Measurements from ENCODE around the gene ORC4. TPM values are rescaled to one million over a fixed set of nuclear protein-coding genes. Genes with fewer than 3 reads are reported as not detected.
A peak's percentile ranks its signal among the peaks of the same experiment; 100 is the strongest.
"Not testable (repeated sequence)": the region's sequence is repeated elsewhere in the genome, so short reads cannot be mapped to it uniquely, and the experiment has no call there.

Gene ORC4
- polyA plus RNA-seq, 1 donor from 2014 or later, result 261 TPM

DNA sequence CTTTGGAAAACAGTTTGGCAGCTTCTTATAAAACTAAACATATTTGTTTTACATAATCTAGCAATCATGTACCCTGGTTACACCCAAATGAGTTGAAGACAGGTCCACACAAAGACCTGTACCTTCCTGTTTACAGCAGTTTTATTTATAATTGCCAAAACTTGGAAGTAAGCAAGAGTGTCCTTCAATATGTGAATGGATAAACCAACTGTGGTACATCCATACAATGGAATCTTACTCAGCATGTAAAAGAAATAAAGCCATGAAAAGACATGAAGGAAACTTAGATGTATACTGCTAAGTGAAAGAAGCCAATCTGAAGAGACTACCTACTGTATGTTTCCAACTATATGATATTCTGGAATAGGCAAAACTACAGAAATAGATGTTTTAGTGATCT, 23.7 kb downstream of the ORC4 start:
- TF ChIP-seq RAD21 (conservative IDR thresholded peaks at IDR 0.05) (no peak), EZH2 (IDR thresholded peaks at IDR 0.05; ENCODE audit: borderline replicate concordance, insufficient read depth, low read length, poor library complexity, severe bottlenecking) (no peak), MXI1 (conservative IDR thresholded peaks at IDR 0.05; ENCODE audit: poor library complexity, severe bottlenecking) (no peak), POLR2AphosphoS5 (IDR thresholded peaks at IDR 0.05) (no peak), EP300 (conservative IDR thresholded peaks at IDR 0.05; ENCODE audit: poor library complexity, severe bottlenecking) (no peak)
- TF ChIP-seq, protein P1, sequence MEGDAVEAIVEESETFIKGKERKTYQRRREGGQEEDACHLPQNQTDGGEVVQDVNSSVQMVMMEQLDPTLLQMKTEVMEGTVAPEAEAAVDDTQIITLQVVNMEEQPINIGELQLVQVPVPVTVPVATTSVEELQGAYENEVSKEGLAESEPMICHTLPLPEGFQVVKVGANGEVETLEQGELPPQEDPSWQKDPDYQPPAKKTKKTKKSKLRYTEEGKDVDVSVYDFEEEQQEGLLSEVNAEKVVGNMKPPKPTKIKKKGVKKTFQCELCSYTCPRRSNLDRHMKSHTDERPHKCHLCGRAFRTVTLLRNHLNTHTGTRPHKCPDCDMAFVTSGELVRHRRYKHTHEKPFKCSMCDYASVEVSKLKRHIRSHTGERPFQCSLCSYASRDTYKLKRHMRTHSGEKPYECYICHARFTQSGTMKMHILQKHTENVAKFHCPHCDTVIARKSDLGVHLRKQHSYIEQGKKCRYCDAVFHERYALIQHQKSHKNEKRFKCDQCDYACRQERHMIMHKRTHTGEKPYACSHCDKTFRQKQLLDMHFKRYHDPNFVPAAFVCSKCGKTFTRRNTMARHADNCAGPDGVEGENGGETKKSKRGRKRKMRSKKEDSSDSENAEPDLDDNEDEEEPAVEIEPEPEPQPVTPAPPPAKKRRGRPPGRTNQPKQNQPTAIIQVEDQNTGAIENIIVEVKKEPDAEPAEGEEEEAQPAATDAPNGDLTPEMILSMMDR (IDR thresholded peaks at IDR 0.05; ENCODE audit: poor library complexity, severe bottlenecking), result no peak
- no peak overlapping the region for H3K27ac ChIP-seq (ENCODE audit: low read length)
- H3K9me3 ChIP-seq (ENCODE audit: low read length), result no peaks in the 10 kb centered on the region
- H3F3A ChIP-seq (ENCODE audit: insufficient read depth, low read length, poor library complexity, severe bottlenecking), result no peaks in the 10 kb centered on the region
- H4K20me1 ChIP-seq (ENCODE audit: insufficient read depth), result no peaks in the 10 kb centered on the region
- H3K79me2 ChIP-seq (replicated peaks; ENCODE audit: insufficient read depth, low read length), result peaks cover 74% of the 10 kb centered on the region
- H3K36me3 ChIP-seq (ENCODE audit: insufficient read depth, low read length), result no peaks in the 10 kb centered on the region
- no peak overlapping the region for H2AFZ ChIP-seq (ENCODE audit: low read depth, low read length)
- no peak overlapping the region for H3K9ac ChIP-seq (ENCODE audit: low read length)
- H3K4me2 ChIP-seq (ENCODE audit: low read length), result no peak overlapping the region
- H3K4me3 ChIP-seq (ENCODE audit: low read length), result no peak overlapping the region
- H3K9me2 ChIP-seq (ENCODE audit: insufficient read depth, low read length), result no peaks in the 10 kb centered on the region
- H3K27me3 ChIP-seq (ENCODE audit: insufficient read depth, low read depth, low read length), result no peaks in the 10 kb centered on the region

- not testable (repeated sequence) for H3K9me2 ChIP-seq (ENCODE audit: insufficient read depth, low read length); H3F3A ChIP-seq (ENCODE audit: insufficient read depth, low read length, poor library complexity, severe bottlenecking); H3K9ac ChIP-seq (ENCODE audit: low read length); H3K36me3 ChIP-seq (ENCODE audit: insufficient read depth, low read length); H3K27me3 ChIP-seq (ENCODE audit: insufficient read depth, low read depth, low read length); H3K4me2 ChIP-seq (ENCODE audit: low read length); H3K27ac ChIP-seq (ENCODE audit: low read length); H4K20me1 ChIP-seq (ENCODE audit: insufficient read depth); H2AFZ ChIP-seq (ENCODE audit: low read depth, low read length); H3K4me3 ChIP-seq (ENCODE audit: low read length); H3K9me3 ChIP-seq (ENCODE audit: low read length)
- peaks cover 68% of the 10 kb centered on the region for H3K79me2 ChIP-seq (replicated peaks; ENCODE audit: insufficient read depth, low read length)
These were observed 25.6 kb downstream of the ORC4 start for GRCh38 chr2:147994965-147995364.

DNA sequence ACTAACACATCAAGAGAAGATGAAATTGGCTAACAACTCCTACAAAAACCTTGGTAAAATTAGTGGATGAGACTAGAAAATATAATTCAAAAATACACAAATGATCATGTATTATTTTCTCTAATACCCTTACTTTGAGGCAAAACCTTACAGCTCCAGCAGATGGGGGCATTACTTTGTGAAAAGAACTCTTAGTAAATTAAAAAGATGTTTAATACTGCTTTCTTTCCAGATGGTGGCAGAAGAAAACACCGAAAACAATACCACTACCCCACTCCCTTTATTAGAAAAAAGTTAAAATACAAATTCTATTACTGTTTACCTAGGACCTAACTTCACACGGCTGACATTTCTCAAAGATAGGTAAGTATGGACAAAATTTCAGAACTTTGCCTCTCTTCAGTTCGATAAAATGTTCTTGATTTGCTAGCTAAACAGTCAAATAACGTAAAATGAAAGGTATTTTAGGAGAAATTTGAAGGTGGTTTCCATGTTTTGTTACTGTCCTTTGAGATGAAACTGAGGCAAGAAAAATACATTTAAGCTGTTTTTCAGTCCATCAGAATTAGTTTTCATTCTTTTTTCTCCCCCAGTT, 30.6 kb downstream of the ORC4 start:
- Histone ChIP-seq H3K27ac (ENCODE audit: low read length) (no peak overlapping the region), H3K9me3 (ENCODE audit: low read length) (no peaks in the 10 kb centered on the region), H4K20me1 (ENCODE audit: insufficient read depth) (no peaks in the 10 kb centered on the region), H3K9ac (ENCODE audit: low read length) (no peak overlapping the region), H3F3A (ENCODE audit: insufficient read depth, low read length, poor library complexity, severe bottlenecking) (no peaks in the 10 kb centered on the region), H3K27me3 (ENCODE audit: insufficient read depth, low read depth, low read length) (no peaks in the 10 kb centered on the region), H3K36me3 (ENCODE audit: insufficient read depth, low read length) (no peaks in the 10 kb centered on the region), H2AFZ (ENCODE audit: low read depth, low read length) (no peak overlapping the region), H3K4me2 (ENCODE audit: low read length) (no peak overlapping the region), H3K9me2 (ENCODE audit: insufficient read depth, low read length) (no peaks in the 10 kb centered on the region), H3K79me2 (replicated peaks; ENCODE audit: insufficient read depth, low read length) (peaks cover 70% of the 10 kb centered on the region), H3K4me3 (ENCODE audit: low read length) (no peak overlapping the region)
- TF ChIP-seq MXI1 (conservative IDR thresholded peaks at IDR 0.05; ENCODE audit: poor library complexity, severe bottlenecking), result no peak
- TF ChIP-seq, protein P1 (IDR thresholded peaks at IDR 0.05; ENCODE audit: poor library complexity, severe bottlenecking), result peak; percentile 67
- peak; percentile 70 for TF ChIP-seq SMC3 (conservative IDR thresholded peaks at IDR 0.05; ENCODE audit: poor library complexity)
- peak; percentile 73 for TF ChIP-seq RAD21 (conservative IDR thresholded peaks at IDR 0.05)
